ENCODE results near the gene ATP8A2.

DNA sequence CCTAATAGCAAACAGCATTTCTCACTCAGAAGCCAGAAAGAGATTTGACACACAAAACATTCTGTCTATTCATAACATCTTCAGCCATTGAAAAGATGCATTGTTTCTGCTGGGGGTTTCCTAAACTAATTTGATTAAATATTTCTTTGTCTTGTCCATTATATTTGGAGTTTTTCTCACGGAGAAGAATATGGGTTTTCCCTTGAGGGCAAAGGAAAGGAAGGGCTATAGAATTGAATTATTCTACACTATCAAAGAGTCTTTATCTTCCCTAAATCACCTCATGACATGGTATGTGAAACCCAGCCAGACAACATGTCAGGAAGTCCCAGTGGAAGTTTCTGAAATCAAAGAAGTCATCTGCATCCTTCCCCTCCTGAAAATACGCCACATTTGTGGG lies 493.6 kb downstream of the ATP8A2 start:
- TF ChIP-seq, protein P1, sequence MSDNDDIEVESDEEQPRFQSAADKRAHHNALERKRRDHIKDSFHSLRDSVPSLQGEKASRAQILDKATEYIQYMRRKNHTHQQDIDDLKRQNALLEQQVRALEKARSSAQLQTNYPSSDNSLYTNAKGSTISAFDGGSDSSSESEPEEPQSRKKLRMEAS (IDR thresholded peaks at IDR 0.05; ENCODE audit: low read depth, low read length) = no peak
- TF ChIP-seq, protein P2, sequence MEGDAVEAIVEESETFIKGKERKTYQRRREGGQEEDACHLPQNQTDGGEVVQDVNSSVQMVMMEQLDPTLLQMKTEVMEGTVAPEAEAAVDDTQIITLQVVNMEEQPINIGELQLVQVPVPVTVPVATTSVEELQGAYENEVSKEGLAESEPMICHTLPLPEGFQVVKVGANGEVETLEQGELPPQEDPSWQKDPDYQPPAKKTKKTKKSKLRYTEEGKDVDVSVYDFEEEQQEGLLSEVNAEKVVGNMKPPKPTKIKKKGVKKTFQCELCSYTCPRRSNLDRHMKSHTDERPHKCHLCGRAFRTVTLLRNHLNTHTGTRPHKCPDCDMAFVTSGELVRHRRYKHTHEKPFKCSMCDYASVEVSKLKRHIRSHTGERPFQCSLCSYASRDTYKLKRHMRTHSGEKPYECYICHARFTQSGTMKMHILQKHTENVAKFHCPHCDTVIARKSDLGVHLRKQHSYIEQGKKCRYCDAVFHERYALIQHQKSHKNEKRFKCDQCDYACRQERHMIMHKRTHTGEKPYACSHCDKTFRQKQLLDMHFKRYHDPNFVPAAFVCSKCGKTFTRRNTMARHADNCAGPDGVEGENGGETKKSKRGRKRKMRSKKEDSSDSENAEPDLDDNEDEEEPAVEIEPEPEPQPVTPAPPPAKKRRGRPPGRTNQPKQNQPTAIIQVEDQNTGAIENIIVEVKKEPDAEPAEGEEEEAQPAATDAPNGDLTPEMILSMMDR (IDR thresholded peaks at IDR 0.05; ENCODE audit: low read depth, low read length) = no peak
- TF ChIP-seq POLR2A (IDR thresholded peaks at IDR 0.05; ENCODE audit: extremely low read depth, insufficient read length) = no peak
- TF ChIP-seq MYC (IDR thresholded peaks at IDR 0.05; ENCODE audit: low read depth, low read length) = no peak

Measured in NB4 (cell line).